ENCODE measurements around the gene USB1. TPM values are rescaled to one million over a fixed set of nuclear protein-coding genes. Genes with fewer than 3 reads are reported as not detected.

The USB1 gene
- total RNA-seq, 1 experiment from 2014 or later, result 73.1 TPM

DNA sequence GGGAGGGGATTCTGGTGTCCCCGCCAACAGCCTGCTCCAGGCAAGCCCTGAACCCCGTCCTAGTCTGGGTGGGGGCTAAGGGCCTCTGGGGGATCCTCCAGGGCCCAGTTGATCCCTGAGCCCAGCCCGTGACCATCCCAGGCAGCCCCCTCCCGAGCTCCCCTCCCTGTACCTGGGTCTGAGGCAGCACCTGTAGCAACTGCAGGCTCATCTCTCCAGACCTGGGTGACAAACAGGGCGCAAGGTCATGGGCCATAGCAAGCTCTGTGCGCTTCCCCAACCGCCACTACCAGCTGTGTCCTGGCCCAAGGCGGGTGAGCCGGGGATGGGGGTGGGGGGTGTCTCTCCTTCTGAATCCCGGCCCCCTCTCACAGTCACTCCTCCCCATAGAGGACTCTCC is 40.9 kb upstream of the USB1 start:
- Histone ChIP-seq H3K9ac (ENCODE audit: low read length) (no peak overlapping the region), H3K36me3 (ENCODE audit: control insufficient read depth in 1 of 2, insufficient read depth in 2 of 2, low read length in 2 of 2) (no peaks in the 10 kb centered on the region), H3K4me3 (replicated peaks in 1 of 2; ENCODE audit: low read depth in 1 of 2, low read length in 2 of 2) (no peak overlapping the region), H3K4me1 (ENCODE audit: control insufficient read depth in 1 of 2, insufficient read depth in 2 of 2, low read length in 2 of 2) (no peaks in the 10 kb centered on the region; a peak in 2 of 4 replicates), H3K4me2 (ENCODE audit: low read length) (no peak overlapping the region), H2AFZ (ENCODE audit: low read depth, low read length, poor library complexity, severe bottlenecking) (no peak overlapping the region), H3K9me2 (ENCODE audit: insufficient read depth) (no peaks in the 10 kb centered on the region), H4K20me1 (ENCODE audit: insufficient read depth) (no peaks in the 10 kb centered on the region), H3K79me2 (ENCODE audit: insufficient read depth, low read length) (no peaks in the 10 kb centered on the region), H3K27me3 (ENCODE audit: insufficient read depth, low read length) (no peaks in the 10 kb centered on the region; the same call in 1 of the 2 replicates), H3K9me3 (ENCODE audit: control insufficient read depth in 1 of 2, insufficient read depth in 1 of 2, low read depth in 1 of 2, low read length in 2 of 2) (no peaks in the 10 kb centered on the region), H3K27ac (ENCODE audit: low read depth, low read length) (no peak overlapping the region)
- ATAC-seq (no peak), DNase-seq (ENCODE audit: low read depth, low spot score) (no peak)
- ChIA-PET CTCF (no interaction called here), RAD21 (ENCODE audit: low non-redundant PET in 1 of 2, low total read pairs in 2 of 2, uncharacterized antibody in 2 of 2, unreplicated experiment in 2 of 2) (no interaction called here), POLR2A (no interaction called here)
- intact Hi-C loops (cut with micrococcal nuclease), result no loop called here
- TF ChIP-seq JUND (IDR thresholded peaks at IDR 0.05) (no peak), SP1 (IDR thresholded peaks at IDR 0.05; ENCODE audit: low read depth) (no peak)
- BruUV-seq (replicated peaks), result no TSS peak

DNA sequence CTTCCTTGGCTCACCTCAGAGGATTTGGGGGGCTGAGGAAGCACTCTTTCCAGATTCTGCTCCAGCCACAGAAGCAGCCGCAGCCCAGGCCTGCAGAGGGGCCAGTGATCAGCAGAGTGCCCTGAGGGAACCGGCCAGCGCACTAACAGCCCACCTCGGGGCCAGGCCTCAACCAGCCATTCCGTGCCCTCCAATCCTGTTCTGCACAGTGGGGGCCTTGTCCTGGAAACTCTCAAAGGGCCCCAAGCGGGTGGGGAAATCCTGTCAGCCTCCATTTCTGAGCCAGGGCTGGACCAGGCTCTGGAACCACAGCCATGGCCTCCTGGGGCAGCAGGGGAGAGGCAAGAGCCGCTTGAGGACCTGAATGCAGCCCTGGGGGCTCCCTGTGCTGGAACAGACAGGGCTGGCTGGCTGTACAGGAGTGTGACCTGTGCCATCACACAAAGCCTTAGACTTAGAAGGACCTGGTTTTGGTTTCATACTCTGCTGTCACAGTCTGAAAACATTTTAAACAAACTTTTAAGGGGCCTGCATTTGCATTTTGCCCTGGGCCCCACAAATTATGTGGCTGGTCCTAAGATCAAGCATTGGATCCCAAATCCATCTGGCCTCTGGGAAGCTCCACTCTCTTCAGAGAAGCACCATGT is 40.3 kb upstream of the USB1 start:
- ChIA-PET RAD21 (ENCODE audit: low non-redundant PET in 1 of 2, low total read pairs in 2 of 2, uncharacterized antibody in 2 of 2, unreplicated experiment in 2 of 2) (no interaction called here), CTCF (no interaction called here), POLR2A (no interaction called here)
- Histone ChIP-seq H3K4me1 (ENCODE audit: control insufficient read depth in 1 of 2, insufficient read depth in 2 of 2, low read length in 2 of 2) (no peaks in the 10 kb centered on the region), H3K27ac (ENCODE audit: low read depth, low read length) (no peak overlapping the region), H3K36me3 (ENCODE audit: control insufficient read depth in 1 of 2, insufficient read depth in 2 of 2, low read length in 2 of 2) (no peaks in the 10 kb centered on the region), H3K27me3 (ENCODE audit: insufficient read depth, low read length) (no peaks in the 10 kb centered on the region; the same call in 1 of the 2 replicates), H3K4me2 (ENCODE audit: low read length) (no peak overlapping the region), H3K9me3 (ENCODE audit: control insufficient read depth in 1 of 2, insufficient read depth in 1 of 2, low read depth in 1 of 2, low read length in 2 of 2) (no peaks in the 10 kb centered on the region), H2AFZ (ENCODE audit: low read depth, low read length, poor library complexity, severe bottlenecking) (no peak overlapping the region), H3K9ac (ENCODE audit: low read length) (no peak overlapping the region), H3K4me3 (replicated peaks in 1 of 2; ENCODE audit: low read depth in 1 of 2, low read length in 2 of 2) (no peak overlapping the region), H3K9me2 (ENCODE audit: insufficient read depth) (no peaks in the 10 kb centered on the region), H3K79me2 (ENCODE audit: insufficient read depth, low read length) (no peaks in the 10 kb centered on the region), H4K20me1 (ENCODE audit: insufficient read depth) (no peaks in the 10 kb centered on the region)
- no TSS peak for BruUV-seq (replicated peaks)
- ATAC-seq (no peak), DNase-seq (ENCODE audit: low read depth, low spot score) (no peak)
- intact Hi-C loops (cut with micrococcal nuclease), result no loop called here
- no peak for TF ChIP-seq YY1 (IDR thresholded peaks at IDR 0.05; ENCODE audit: extremely low read depth, insufficient replicate concordance, low read depth, low read length)
- TF ChIP-seq EGR1 (IDR thresholded peaks at IDR 0.05; ENCODE audit: low read depth), result no peak
- no peak for TF ChIP-seq CEBPB (IDR thresholded peaks at IDR 0.05; ENCODE audit: low read depth)
- TF ChIP-seq FOSL1 (IDR thresholded peaks at IDR 0.05; ENCODE audit: low read depth), result no peak
- TF ChIP-seq, protein P1, sequence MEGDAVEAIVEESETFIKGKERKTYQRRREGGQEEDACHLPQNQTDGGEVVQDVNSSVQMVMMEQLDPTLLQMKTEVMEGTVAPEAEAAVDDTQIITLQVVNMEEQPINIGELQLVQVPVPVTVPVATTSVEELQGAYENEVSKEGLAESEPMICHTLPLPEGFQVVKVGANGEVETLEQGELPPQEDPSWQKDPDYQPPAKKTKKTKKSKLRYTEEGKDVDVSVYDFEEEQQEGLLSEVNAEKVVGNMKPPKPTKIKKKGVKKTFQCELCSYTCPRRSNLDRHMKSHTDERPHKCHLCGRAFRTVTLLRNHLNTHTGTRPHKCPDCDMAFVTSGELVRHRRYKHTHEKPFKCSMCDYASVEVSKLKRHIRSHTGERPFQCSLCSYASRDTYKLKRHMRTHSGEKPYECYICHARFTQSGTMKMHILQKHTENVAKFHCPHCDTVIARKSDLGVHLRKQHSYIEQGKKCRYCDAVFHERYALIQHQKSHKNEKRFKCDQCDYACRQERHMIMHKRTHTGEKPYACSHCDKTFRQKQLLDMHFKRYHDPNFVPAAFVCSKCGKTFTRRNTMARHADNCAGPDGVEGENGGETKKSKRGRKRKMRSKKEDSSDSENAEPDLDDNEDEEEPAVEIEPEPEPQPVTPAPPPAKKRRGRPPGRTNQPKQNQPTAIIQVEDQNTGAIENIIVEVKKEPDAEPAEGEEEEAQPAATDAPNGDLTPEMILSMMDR (IDR thresholded peaks at IDR 0.05 in 2 of 3, conservative IDR thresholded peaks at IDR 0.05 in 1 of 3; ENCODE audit: borderline replicate concordance in 1 of 3, insufficient read depth in 1 of 3, low read depth in 2 of 3, low read length in 2 of 3), result no peak
- TF ChIP-seq EZH2 (IDR thresholded peaks at IDR 0.05), result no peak
- TF ChIP-seq SRF (IDR thresholded peaks at IDR 0.05; ENCODE audit: low read depth), result no peak
- no peak for TF ChIP-seq CBX3 (IDR thresholded peaks at IDR 0.05; ENCODE audit: low read depth)
- TF ChIP-seq, protein P2, sequence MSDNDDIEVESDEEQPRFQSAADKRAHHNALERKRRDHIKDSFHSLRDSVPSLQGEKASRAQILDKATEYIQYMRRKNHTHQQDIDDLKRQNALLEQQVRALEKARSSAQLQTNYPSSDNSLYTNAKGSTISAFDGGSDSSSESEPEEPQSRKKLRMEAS (IDR thresholded peaks at IDR 0.05), result no peak
- TF ChIP-seq, protein P3, sequence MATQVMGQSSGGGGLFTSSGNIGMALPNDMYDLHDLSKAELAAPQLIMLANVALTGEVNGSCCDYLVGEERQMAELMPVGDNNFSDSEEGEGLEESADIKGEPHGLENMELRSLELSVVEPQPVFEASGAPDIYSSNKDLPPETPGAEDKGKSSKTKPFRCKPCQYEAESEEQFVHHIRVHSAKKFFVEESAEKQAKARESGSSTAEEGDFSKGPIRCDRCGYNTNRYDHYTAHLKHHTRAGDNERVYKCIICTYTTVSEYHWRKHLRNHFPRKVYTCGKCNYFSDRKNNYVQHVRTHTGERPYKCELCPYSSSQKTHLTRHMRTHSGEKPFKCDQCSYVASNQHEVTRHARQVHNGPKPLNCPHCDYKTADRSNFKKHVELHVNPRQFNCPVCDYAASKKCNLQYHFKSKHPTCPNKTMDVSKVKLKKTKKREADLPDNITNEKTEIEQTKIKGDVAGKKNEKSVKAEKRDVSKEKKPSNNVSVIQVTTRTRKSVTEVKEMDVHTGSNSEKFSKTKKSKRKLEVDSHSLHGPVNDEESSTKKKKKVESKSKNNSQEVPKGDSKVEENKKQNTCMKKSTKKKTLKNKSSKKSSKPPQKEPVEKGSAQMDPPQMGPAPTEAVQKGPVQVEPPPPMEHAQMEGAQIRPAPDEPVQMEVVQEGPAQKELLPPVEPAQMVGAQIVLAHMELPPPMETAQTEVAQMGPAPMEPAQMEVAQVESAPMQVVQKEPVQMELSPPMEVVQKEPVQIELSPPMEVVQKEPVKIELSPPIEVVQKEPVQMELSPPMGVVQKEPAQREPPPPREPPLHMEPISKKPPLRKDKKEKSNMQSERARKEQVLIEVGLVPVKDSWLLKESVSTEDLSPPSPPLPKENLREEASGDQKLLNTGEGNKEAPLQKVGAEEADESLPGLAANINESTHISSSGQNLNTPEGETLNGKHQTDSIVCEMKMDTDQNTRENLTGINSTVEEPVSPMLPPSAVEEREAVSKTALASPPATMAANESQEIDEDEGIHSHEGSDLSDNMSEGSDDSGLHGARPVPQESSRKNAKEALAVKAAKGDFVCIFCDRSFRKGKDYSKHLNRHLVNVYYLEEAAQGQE (IDR thresholded peaks at IDR 0.05; ENCODE audit: low read depth), result no peak
- no peak for TF ChIP-seq RAD21 (IDR thresholded peaks at IDR 0.05; ENCODE audit: low read depth)

Measured in HCT116 (cell line).